Omental fat pad (tissue), 4 donors: ENCODE measurements around the gene STAT1. TPM values are rescaled to one million over a fixed set of nuclear protein-coding genes. Genes with fewer than 3 reads are reported as not detected.

Experiments used
- ATAC-seq: fragments of 150-250 bp; one replicate; pipeline ENCODE4 v1.9.1; 2016; ENCODE audit warnings: mild to moderate bottlenecking, moderate library complexity; ENCODE audit not compliant: low FRiP score
- DNase-seq: peaks from one replicate; pipeline ENCODE4 v3.0.0-alpha.2; 2019; ENCODE audit warnings: low spot score
- total RNA-seq, 4 donors: library from RNA; depleted of rRNA; stranded (reverse); fragments of >200 nt; gene quantifications; one replicate each; pipeline ENCODE4 v1.1.0, GENCODE V29; 2016
- TF ChIP-seq, protein P1 (sequence below), 3 donors: fragments of 450-650 bp; IDR thresholded peaks; one replicate each; pipeline ENCODE4 v1.5.1; 2016 to 2017; ENCODE audit warnings: antibody characterized with exemption in 3 of 3, mild to moderate bottlenecking in 3 of 3, moderate library complexity in 2 of 3

STAT1 gene
- total RNA-seq, 4 donors from 2014 or later: 63.5 to 161 (median 95.1) TPM

DNA sequence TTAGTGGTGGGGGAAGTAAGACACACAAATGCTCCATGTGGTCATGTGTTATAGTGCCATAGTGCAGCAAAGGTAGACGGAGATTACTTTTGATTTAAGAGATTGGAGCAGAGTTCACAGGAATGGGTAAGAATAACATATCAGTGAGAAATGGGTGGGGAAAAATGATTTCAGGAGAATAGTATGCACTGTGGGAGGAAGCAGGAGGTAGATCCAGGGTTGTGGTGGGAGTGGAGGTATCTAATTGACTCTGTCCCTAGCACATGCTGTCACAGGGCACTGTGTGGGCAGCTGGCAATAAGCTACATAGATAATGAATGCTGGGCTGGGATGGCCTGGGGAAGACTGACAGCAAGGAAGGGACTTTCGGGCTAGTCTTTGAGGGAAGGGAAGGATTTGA lies 65.3 kb downstream of the STAT1 start:
- DNase-seq (no peak), ATAC-seq (peak; percentile 69)
- TF ChIP-seq, protein P1, sequence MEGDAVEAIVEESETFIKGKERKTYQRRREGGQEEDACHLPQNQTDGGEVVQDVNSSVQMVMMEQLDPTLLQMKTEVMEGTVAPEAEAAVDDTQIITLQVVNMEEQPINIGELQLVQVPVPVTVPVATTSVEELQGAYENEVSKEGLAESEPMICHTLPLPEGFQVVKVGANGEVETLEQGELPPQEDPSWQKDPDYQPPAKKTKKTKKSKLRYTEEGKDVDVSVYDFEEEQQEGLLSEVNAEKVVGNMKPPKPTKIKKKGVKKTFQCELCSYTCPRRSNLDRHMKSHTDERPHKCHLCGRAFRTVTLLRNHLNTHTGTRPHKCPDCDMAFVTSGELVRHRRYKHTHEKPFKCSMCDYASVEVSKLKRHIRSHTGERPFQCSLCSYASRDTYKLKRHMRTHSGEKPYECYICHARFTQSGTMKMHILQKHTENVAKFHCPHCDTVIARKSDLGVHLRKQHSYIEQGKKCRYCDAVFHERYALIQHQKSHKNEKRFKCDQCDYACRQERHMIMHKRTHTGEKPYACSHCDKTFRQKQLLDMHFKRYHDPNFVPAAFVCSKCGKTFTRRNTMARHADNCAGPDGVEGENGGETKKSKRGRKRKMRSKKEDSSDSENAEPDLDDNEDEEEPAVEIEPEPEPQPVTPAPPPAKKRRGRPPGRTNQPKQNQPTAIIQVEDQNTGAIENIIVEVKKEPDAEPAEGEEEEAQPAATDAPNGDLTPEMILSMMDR (IDR thresholded peaks at IDR 0.05): no peak

DNA sequence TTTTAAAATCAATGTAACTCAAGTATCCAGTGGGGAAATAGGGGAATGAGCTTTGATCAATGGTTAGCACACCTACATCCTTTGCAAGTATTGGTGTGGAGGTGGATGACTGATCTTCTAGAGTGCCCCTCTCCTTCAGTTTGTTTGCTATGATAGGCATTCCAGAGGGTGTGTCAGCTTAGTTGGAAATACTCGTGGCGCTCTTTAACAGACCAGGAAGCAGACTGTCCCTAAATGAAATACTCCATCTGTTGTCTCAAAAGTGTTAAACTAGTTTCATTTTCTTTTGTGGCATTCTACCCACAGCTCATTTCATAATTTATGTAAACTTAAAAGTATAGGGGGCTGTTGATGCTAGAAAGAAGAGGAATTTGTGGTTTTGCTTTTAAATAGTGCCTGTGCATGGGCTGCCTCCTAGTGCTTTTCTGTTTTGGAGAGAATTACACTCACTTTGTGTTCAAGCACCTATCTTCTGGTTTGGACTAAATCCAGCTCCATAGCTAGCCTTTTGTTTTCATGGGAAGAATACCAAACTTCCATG lies 66.2 kb downstream of the STAT1 start:
- ATAC-seq: no peak
- TF ChIP-seq, protein P1 (IDR thresholded peaks at IDR 0.05): no peak

DNA sequence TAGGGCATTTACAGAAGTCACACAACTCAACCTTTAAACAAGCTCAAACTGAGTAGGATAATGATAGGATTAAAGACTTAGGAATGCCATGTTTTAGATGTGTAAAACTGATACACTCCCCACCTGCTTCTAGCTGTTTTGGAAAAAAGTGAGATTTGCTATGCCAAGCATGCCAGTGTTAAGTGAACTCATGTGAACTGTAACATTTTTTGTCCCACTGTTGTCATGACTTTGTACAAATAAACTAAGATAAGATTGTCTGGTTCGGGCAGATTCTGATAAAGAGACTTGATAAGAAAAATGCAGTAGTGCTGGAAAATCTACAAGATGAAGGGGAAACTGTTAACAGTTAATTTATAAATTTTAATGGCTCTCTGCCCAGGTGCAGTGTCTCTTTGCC lies 66.8 kb downstream of the STAT1 start:
- DNase-seq: no peak
- TF ChIP-seq, protein P1 (IDR thresholded peaks at IDR 0.05): no peak
- no peak for ATAC-seq

More for the DNA sequence above, 66.2 kb downstream of the STAT1 start:
- DNase-seq: no peak

DNA sequence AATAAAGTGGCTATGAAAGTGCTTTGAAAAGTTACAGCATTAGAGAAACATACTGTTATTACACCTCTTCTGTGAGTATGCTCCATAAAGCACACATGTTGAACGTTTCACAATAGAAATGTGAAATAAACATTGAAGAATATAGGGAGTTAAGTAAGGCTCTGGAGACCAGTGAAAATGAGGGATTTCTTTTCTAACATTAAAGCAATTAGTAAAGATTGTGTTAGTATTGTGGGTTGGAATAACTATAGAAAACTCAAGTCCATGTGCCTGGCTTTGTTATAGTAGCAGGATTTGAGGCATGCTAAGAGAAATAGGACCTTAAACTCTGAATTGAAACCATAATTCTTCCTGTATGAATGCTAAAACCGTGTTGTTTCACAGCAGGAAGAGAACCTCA lies 70.3 kb downstream of the STAT1 start:
- ATAC-seq: no peak
- TF ChIP-seq, protein P1 (IDR thresholded peaks at IDR 0.05): no peak
- no peak for DNase-seq

DNA sequence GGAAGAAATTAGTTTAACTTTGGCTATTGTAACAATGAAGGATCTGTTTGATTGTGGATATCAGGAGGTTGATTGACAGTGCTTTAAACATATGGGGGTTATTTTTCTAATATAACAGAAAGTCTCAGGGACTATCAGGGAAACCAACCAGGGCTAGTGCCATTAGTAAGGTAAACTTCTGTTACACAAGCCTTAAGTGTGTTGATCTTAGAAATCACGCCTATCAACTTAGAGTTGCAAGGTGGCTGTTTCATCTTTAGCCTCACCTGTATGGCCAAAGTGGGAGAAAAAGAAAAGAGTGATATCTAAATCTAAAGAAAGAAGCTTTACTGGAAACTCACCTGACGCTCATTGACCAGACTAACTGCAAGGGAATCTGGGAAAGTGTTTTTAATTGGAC lies 71.3 kb downstream of the STAT1 start:
- DNase-seq: no peak
- ATAC-seq: no peak
- TF ChIP-seq, protein P1 (IDR thresholded peaks at IDR 0.05): no peak

DNA sequence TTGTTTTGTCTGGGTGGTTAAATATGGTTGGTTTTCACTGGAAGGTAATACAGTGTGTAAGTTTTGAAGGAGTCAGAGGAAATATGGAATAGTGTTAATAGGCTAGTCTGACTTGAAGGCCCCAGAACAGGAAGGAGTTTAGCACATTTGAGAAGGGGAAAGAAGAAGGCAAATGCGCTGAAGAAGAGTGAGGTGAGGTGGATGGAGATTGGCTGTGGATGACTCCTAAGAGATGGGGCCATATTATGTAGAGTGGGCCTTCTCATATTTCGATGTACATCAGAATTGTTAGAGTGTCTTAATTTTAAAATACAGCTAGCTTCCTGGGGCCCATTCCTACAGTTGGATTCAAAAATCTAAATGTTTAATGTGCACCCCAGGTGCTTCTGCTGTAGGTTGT lies 72.4 kb downstream of the STAT1 start:
- ATAC-seq (no peak), DNase-seq (no peak)
- TF ChIP-seq, protein P1 (IDR thresholded peaks at IDR 0.05): no peak

DNA sequence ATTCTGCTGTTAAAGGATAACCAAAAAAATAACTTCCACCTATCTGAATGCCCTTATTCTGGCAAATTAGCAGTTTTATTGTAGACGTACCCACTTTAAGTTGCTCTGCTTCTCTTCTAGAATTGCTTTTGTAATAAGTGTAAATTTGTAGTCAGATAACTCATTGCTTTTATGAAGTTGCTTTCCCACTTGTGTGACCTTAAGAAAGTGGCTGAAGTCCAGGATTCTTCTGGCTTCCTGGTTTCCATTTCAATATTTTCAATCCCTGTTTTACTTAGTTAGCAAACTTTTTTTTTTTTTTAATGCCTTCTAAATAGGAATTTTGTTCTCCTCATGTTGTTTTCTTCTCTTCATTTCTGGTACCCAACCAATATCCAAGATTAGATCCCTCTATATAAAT lies 73.5 kb downstream of the STAT1 start:
- DNase-seq (no peak), ATAC-seq (no peak)
- TF ChIP-seq, protein P1 (IDR thresholded peaks at IDR 0.05): no peak
